ENCODE measurements around the gene S100A2.

The S100A2 gene

DNA sequence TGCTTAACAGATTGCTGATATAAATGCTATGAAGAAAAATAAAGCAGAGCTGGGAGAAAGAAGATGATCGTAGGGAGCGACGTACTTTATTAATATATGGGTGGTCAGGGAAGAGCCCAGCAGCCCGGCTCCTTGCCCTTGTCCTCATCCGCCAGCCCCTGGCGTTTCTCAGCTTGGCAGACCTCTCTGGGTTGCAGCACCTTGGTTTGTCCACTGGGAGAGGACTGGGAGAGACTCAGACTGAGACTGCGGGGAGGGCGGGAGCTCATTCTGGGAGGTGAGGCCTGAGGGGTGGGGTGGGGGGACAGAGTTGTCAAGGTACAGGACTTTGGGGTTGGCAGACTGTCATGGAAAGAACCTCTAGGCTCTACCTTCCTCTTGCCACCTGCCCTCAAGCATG, 13.3 kb downstream of the S100A2 start:
- no peak for TF ChIP-seq CTCF (IDR thresholded peaks at IDR 0.05; ENCODE audit: control insufficient read depth, extremely low read depth, insufficient read depth)
- no peak for DNase-seq (ENCODE audit: low read depth)
- H3K4me3 ChIP-seq (ENCODE audit: low read depth, low read length): no peak overlapping the region

DNA sequence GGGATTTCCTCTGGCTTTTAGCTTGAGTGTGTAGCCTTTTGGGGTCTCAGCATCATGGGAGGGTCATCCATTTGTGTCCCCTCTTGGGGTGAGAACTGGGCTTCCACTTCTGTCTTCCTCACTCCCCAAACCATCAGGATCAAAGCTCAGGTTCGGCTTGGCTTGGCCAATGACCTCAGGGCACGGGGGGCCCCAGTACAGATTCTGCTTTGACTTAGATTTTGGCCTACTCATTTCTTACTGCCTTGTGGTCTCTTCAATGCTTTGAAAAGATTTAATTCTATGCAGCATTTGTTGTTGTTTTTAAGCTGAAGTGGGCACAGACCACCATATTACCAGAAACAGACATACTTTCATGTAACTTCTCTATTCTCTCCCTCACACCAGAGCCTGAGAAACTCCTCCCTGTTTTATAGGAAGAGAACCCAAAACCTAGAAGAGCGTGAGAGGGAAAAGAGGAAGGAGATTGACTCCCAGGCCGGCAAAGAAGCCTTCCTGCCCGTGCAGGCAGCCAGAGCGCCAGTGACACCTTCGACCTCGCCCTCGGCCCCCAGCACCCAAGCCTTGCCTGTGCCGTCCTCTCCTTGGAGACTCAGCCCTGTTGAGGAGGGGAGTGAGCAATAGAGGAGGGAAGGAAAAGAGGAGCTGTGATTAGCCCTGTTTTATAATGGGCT, 14.7 kb downstream of the S100A2 start:
- TF ChIP-seq CTCF (IDR thresholded peaks at IDR 0.05; ENCODE audit: control insufficient read depth, extremely low read depth, insufficient read depth): no peak
- H3K4me3 ChIP-seq (ENCODE audit: low read depth, low read length): no peak overlapping the region
- no peak for DNase-seq (ENCODE audit: low read depth)

- H3K4me3 ChIP-seq (ENCODE audit: low read depth, low read length): no peak overlapping the region
- no peak for TF ChIP-seq CTCF (IDR thresholded peaks at IDR 0.05; ENCODE audit: control insufficient read depth, extremely low read depth, insufficient read depth)
- no peak for DNase-seq (ENCODE audit: low read depth)
These were observed 15.3 kb downstream of the S100A2 start for GRCh38 chr1:153550398-153550758.

DNA sequence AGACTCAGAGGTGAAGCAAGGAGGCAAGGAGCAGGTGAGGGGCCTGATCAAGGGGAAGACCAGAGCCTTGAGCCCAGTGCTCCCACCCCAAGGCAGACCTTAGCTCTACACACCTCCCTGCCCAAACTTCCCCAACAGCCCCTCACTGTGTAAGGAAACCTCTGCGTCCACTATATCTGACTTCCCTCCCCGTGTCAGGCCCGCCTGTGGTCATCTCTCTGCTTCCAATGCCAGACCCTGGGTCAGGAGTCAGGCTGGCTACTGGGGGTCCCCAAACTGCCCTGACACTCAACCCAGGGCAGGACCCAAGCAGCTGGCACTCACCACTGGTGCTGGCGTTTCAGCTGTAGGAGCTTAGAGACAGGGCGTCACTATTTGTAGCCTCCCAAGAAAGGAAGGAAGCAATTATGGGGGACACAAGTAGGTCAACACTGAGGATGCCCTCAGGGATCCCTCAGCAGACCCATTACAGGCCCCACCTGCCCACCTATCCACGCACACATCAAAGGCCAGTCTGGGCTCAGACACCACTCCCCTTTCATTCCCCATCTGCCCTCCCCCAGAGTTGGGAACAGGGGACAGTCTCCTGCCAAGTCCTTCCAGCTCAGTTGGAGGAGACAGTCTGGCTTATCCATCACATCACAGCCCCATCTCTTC, 15.8 kb downstream of the S100A2 start:
- no peak overlapping the region for H3K4me3 ChIP-seq (ENCODE audit: low read depth, low read length)

GRCh38 chr1:153548722-153549688, 16.6 kb downstream of the S100A2 start, which contains the start of gene S100A3:
S100A3 (minus strand) TSS chr1:153549258; CDS start chr1:153548485, 773 bp downstream.
- no peak for DNase-seq (ENCODE audit: low read depth)
- no peak for TF ChIP-seq CTCF (IDR thresholded peaks at IDR 0.05; ENCODE audit: control insufficient read depth, extremely low read depth, insufficient read depth)
- H3K4me3 ChIP-seq (ENCODE audit: low read depth, low read length): no peak within 1 kb of the TSS

More for the DNA sequence above, 15.8 kb downstream of the S100A2 start:
- DNase-seq (ENCODE audit: low read depth): no peak
- TF ChIP-seq CTCF (IDR thresholded peaks at IDR 0.05; ENCODE audit: control insufficient read depth, extremely low read depth, insufficient read depth): no peak

DNA sequence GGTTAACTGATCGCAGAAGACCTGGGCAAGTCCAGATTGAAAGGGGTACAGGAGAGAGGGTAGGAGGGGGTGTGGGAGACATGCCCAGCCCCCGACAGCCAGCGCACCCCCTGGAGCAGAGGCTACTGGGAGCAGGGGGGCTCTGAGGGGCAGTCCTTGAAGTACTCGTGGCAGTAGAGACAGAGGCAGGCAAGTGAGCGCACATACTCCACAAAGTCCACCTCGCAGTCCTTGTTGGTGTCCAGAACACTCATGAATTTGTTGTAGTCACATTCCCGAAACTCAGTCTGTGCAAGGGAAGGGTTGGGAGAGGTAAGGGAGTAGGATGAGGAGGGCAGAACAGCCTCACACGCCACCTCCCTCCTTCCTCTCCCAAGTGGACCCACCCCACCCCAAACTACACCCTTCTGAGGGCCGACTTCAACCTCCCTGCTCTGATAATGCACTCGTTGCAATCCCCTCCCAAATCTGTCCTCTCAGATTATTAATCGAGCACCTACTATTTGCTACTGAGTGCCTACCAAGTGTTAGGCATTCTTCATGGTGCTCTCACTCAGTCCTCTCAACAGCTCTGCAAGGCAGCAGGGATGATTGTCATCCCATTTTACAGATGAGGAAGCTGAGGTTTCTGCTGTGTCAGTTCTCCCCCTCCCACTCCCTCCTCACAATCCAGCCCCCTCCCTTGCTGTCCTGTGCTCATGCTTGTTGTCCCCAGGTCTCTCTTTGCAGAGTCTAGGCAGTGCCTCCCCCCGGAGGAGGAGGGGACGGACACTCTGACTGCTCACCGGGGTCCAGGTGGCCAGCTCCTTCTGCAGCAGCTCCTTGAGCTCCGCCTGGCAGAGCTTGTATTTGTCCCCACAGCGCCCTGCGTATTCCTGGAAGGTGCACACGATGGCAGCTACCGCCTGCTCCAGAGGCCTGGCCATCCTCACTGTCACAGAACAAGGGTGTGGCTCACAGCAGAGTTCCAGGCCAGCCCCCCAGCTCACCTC, 17.8 kb downstream of the S100A2 start:
- H3K4me3 ChIP-seq (ENCODE audit: low read depth, low read length): no peak overlapping the region
- DNase-seq (ENCODE audit: low read depth): no peak
- no peak for TF ChIP-seq CTCF (IDR thresholded peaks at IDR 0.05; ENCODE audit: control insufficient read depth, extremely low read depth, insufficient read depth)

All from LNCaP clone FGC (cell line).